NT2/D1 (cell line): ENCODE measurements around the gene TRAPPC8.

Experiments
- YY1 ChIP-seq: IDR thresholded peaks from 2 replicates; pipeline ENCODE4 v1.6.1; 2011; ENCODE audit not compliant: insufficient read length, insufficient read depth
- ZNF274 ChIP-seq: IDR thresholded peaks from 2 replicates; pipeline ENCODE4 v1.6.1; 2011; ENCODE audit warnings: mild to moderate bottlenecking, low read depth, low read length

- TF ChIP-seq YY1 (no peak), ZNF274 (no peak)
These were observed 149.4 kb downstream of the TRAPPC8 start for GRCh38 chr18:31793531-31793930.
